Mucosa of gallbladder (tissue), 1 donor: ENCODE data around the gene CPSF3. TPM values are rescaled to one million over a fixed set of nuclear protein-coding genes. Genes with fewer than 3 reads are reported as not detected.
"Not testable (repeated sequence)": the region's sequence is repeated elsewhere in the genome, so short reads cannot be mapped to it uniquely, and the experiment has no call there.

Experiments used
- DNase-seq: peaks from one replicate; pipeline ENCODE4 v3.0.0-alpha.2; 2020; ENCODE audit warnings: low spot score
- total RNA-seq: library from RNA; stranded (reverse); gene quantifications from one replicate; pipeline ENCODE4 v1.2.1, GENCODE V29; 2021
- donor health status: DM: no; HTN: no; CAD: no.

Gene CPSF3
- total RNA-seq, 1 donor from 2014 or later, result 24.3 TPM

- no peak for DNase-seq
These were observed 28.6 kb upstream of the CPSF3 start for GRCh38 chr2:9394816-9395215.

GRCh38 chr2:9397201-9397600 is 26.3 kb upstream of the CPSF3 start:
- no peak for DNase-seq

GRCh38 chr2:9398251-9398650 is 25.2 kb upstream of the CPSF3 start:
- DNase-seq, result not testable (repeated sequence)

GRCh38 chr2:9398881-9399780 is 24.3 kb upstream of the CPSF3 start:
- DNase-seq, result no peak

GRCh38 chr2:9400268-9401058 is 23.0 kb upstream of the CPSF3 start:
- no peak for DNase-seq

- no peak for DNase-seq
These were observed 22.4 kb upstream of the CPSF3 start for GRCh38 chr2:9401059-9401547.

- DNase-seq, result no peak
These were observed 21.6 kb upstream of the CPSF3 start for GRCh38 chr2:9401646-9402371.

GRCh38 chr2:9403924-9404323 is 19.5 kb upstream of the CPSF3 start:
- DNase-seq, result no peak

GRCh38 chr2:9404451-9404850 is 19.0 kb upstream of the CPSF3 start:
- DNase-seq, result no peak

GRCh38 chr2:9405636-9406035 is 17.8 kb upstream of the CPSF3 start:
- no peak for DNase-seq

- DNase-seq, result no peak
These were observed 16.7 kb upstream of the CPSF3 start for GRCh38 chr2:9406529-9407362.

- DNase-seq, result no peak
These were observed 16.1 kb upstream of the CPSF3 start for GRCh38 chr2:9407363-9407811.

- DNase-seq, result no peak
These were observed 14.8 kb upstream of the CPSF3 start for GRCh38 chr2:9408641-9409151.

- DNase-seq, result no peak
These were observed 13.3 kb upstream of the CPSF3 start for GRCh38 chr2:9410108-9410507.

- DNase-seq, result no peak
These were observed 10.7 kb upstream of the CPSF3 start for GRCh38 chr2:9412781-9413180.

GRCh38 chr2:9415516-9416169 is 7.8 kb upstream of the CPSF3 start:
- DNase-seq, result no peak

- DNase-seq, result no peak
These were observed 7.0 kb upstream of the CPSF3 start for GRCh38 chr2:9416267-9416961.

GRCh38 chr2:9416962-9417316 is 6.5 kb upstream of the CPSF3 start:
- DNase-seq, result no peak

GRCh38 chr2:9417725-9418124 is 5.7 kb upstream of the CPSF3 start:
- DNase-seq, result no peak

GRCh38 chr2:9418746-9419145 is 4.7 kb upstream of the CPSF3 start:
- DNase-seq, result no peak
